Measurements from ENCODE around the gene PRELID2.

DNA sequence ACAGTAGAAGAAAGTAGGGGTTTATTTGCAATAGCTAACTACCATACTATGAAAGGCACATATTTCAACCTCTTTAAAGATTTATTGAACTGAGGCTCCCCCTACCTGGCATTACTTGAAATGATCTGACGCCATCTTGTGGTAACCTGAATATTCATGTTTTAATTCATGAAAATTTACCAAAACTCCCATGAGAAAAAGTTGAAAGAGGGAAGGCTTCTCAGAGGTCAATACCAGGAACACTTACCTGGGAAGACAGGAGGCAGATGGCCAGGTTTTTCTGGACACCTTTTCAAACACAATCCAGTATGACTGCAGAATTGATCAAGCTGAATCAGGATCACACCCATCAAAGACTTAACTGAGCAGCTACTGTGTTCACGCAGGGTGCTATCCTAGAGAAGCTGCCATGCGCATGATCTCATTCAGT lies 9.4 kb downstream of the PRELID2 start:
- TF ChIP-seq TAF1 (IDR thresholded peaks at IDR 0.05; ENCODE audit: low read depth, low read length) (no peak), SPI1 (IDR thresholded peaks at IDR 0.05; ENCODE audit: low read depth, low read length) (no peak), POLR2AphosphoS5 (IDR thresholded peaks at IDR 0.05; ENCODE audit: low read depth, low read length) (no peak), POLR2A (IDR thresholded peaks at IDR 0.05; ENCODE audit: low read depth, low read length) (no peak), POU2F2 (IDR thresholded peaks at IDR 0.05; ENCODE audit: low read depth, low read length) (no peak)
